Tibial artery (tissue), 4 donors: ENCODE results near the gene SOX15.
"Not testable (repeated sequence)": the region's sequence is repeated elsewhere in the genome, so short reads cannot be mapped to it uniquely, and the experiment has no call there.

ENCODE experiments used
- DNase-seq, 2 donors: peaks; one replicate each; pipeline ENCODE4 v3.0.0-alpha.2; 2019
- H3K27ac ChIP-seq, 2 donors: fragments of 200-600 bp; sonication (generic) in 1 of 2; 1 replicate in 1 of 2; 2 replicates in 1 of 2; pipeline ENCODE4 v1.5.1; 2018 to 2019; ENCODE audit warnings: mild to moderate bottlenecking in 1 of 2
- H3K27me3 ChIP-seq, 2 donors: fragments of 200-600 bp; sonication (generic) in 1 of 2; one replicate each; pipeline versions ENCODE4 v1.5.1 to v1.6.0; 2016 to 2019
- H3K36me3 ChIP-seq, 3 donors: fragments of 200-600 bp; sonication (generic) in 2 of 3; one replicate each; pipeline ENCODE4 v1.5.1; 2016 to 2019; ENCODE audit warnings: mild to moderate bottlenecking in 2 of 3
- H3K4me1 ChIP-seq, 4 donors: fragments of 200-600 bp; sonication (generic) in 2 of 4; 1 replicate in 3 of 4; 2 replicates in 1 of 4; pipeline ENCODE4 v1.5.1; 2016 to 2019
- H3K4me3 ChIP-seq, 2 donors: fragments of 200-600 bp; sonication (generic) in 1 of 2; 1 replicate in 1 of 2; 2 replicates in 1 of 2; pipeline ENCODE4 v1.5.1; 2018 to 2019; ENCODE audit warnings: mild to moderate bottlenecking in 2 of 2
- H3K9me3 ChIP-seq, 3 donors: fragments of 200-600 bp; sonication (generic) in 1 of 3; one replicate each; pipeline ENCODE4 v1.5.1; 2016 to 2019
- intact Hi-C: fragments of 100-400 bp; cut with DNase I; formaldehyde crosslinking; loops from one replicate; pipeline ENCODE4 v1.15.0; 2023; ENCODE audit warnings: low total_unique reads
- TF ChIP-seq, protein P1 (sequence below), 2 experiments: fragments of 200-600 bp in 1 of 2; fragments of 450-650 bp in 1 of 2; IDR thresholded peaks; one replicate each; pipeline ENCODE4 v1.5.1; 2017 to 2019; ENCODE audit warnings: antibody characterized with exemption in 2 of 2, mild to moderate bottlenecking in 1 of 2, moderate library complexity in 1 of 2

SOX15 gene

GRCh38 chr17:7626307-7626706 lies 36.4 kb upstream of the SOX15 start:
- Histone ChIP-seq H3K9me3 (no peaks in the 10 kb centered on the region), H3K4me3 (no peak overlapping the region), H3K4me1 (peaks cover 0 to 18% (median 9%) of the 10 kb centered on the region in 4 donors), H3K27ac (peak overlapping the region in 1 of 2 donors; percentile 92), H3K36me3 (peaks cover 0 to 5% (median 3%) of the 10 kb centered on the region in 3 donors), H3K27me3 (no peaks in the 10 kb centered on the region)
- DNase-seq = peak; percentile 37 to 69
- intact Hi-C loops = loop anchor here (5.0 to 10.0 kb wide), 2 partner anchors 61 to 62 kb away; partner anchors contain the start of genes SENP3, TP53 and WRAP53
- TF ChIP-seq, protein P1, sequence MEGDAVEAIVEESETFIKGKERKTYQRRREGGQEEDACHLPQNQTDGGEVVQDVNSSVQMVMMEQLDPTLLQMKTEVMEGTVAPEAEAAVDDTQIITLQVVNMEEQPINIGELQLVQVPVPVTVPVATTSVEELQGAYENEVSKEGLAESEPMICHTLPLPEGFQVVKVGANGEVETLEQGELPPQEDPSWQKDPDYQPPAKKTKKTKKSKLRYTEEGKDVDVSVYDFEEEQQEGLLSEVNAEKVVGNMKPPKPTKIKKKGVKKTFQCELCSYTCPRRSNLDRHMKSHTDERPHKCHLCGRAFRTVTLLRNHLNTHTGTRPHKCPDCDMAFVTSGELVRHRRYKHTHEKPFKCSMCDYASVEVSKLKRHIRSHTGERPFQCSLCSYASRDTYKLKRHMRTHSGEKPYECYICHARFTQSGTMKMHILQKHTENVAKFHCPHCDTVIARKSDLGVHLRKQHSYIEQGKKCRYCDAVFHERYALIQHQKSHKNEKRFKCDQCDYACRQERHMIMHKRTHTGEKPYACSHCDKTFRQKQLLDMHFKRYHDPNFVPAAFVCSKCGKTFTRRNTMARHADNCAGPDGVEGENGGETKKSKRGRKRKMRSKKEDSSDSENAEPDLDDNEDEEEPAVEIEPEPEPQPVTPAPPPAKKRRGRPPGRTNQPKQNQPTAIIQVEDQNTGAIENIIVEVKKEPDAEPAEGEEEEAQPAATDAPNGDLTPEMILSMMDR (IDR thresholded peaks at IDR 0.05) = no peak

GRCh38 chr17:7625749-7626148 lies 35.9 kb upstream of the SOX15 start:
- H3K27ac ChIP-seq, H3K9me3 ChIP-seq, H3K27me3 ChIP-seq, DNase-seq, H3K36me3 ChIP-seq, H3K4me3 ChIP-seq: not testable (repeated sequence)
- intact Hi-C loops = loop anchor here (5.0 to 10.0 kb wide), 2 partner anchors 61 to 62 kb away; partner anchors contain the start of genes SENP3, TP53 and WRAP53
- peaks cover 0 to 18% (median 9%) of the 10 kb centered on the region in 4 donors for H3K4me1 ChIP-seq

DNA sequence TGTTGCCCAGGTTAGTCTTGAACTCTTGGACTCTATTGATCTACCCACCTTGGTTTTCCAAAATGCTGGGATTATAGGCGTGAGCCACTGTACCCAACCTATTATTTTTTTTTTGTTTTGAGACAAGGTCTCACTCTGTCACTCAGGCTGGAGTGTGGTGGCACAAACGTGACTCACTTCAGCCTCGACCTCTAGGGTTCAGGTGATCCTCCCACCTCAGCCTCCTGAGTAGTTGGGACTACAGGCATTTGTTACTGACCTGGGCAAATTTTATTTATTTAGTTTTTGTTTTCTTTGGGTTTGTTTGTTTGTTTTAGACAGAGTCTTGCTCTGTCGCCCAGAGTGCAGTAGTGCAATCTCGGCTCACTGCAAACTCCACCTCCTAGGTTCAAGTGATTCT lies 33.8 kb upstream of the SOX15 start:
- Histone ChIP-seq H3K4me1 (peaks cover 0 to 18% (median 9%) of the 10 kb centered on the region in 4 donors), H3K4me3 (no peak overlapping the region), H3K27ac (no peak overlapping the region), H3K9me3 (no peaks in the 10 kb centered on the region), H3K36me3 (peaks cover 0 to 5% (median 3%) of the 10 kb centered on the region in 3 donors), H3K27me3 (no peaks in the 10 kb centered on the region)
- intact Hi-C loops = loop anchor here (10.0 kb wide), 1 partner anchor 59 kb away; the partner anchor contains the start of gene SENP3
- TF ChIP-seq, protein P1 (IDR thresholded peaks at IDR 0.05) = no peak
- no peak for DNase-seq

GRCh38 chr17:7620835-7621234 lies 30.9 kb upstream of the SOX15 start:
- intact Hi-C loops = loop anchor here (10.0 kb wide), 1 partner anchor 56 kb away; the partner anchor contains the start of gene SENP3
- H3K36me3 ChIP-seq = peaks cover 0 to 2% (median under 1%) of the 10 kb centered on the region in 3 donors
- no peaks in the 10 kb centered on the region for H3K27me3 ChIP-seq
- TF ChIP-seq, protein P1 (IDR thresholded peaks at IDR 0.05) = no peak
- no peak overlapping the region for H3K27ac ChIP-seq
- H3K9me3 ChIP-seq = no peaks in the 10 kb centered on the region
- no peak for DNase-seq
- H3K4me1 ChIP-seq = no peaks in the 10 kb centered on the region
- no peak overlapping the region for H3K4me3 ChIP-seq

- no peak overlapping the region for H3K4me3 ChIP-seq
- no peaks in the 10 kb centered on the region for H3K9me3 ChIP-seq
- TF ChIP-seq, protein P1 (IDR thresholded peaks at IDR 0.05) = no peak
- peaks cover 0 to 9% (median 4%) of the 10 kb centered on the region in 4 donors for H3K4me1 ChIP-seq
- no peak overlapping the region for H3K27ac ChIP-seq
- intact Hi-C loops = no loop called here
- DNase-seq = no peak
- no peaks in the 10 kb centered on the region for H3K36me3 ChIP-seq
- H3K27me3 ChIP-seq = no peaks in the 10 kb centered on the region
Observed at GRCh38 chr17:7618608-7619007, 28.7 kb upstream of the SOX15 start.

DNA sequence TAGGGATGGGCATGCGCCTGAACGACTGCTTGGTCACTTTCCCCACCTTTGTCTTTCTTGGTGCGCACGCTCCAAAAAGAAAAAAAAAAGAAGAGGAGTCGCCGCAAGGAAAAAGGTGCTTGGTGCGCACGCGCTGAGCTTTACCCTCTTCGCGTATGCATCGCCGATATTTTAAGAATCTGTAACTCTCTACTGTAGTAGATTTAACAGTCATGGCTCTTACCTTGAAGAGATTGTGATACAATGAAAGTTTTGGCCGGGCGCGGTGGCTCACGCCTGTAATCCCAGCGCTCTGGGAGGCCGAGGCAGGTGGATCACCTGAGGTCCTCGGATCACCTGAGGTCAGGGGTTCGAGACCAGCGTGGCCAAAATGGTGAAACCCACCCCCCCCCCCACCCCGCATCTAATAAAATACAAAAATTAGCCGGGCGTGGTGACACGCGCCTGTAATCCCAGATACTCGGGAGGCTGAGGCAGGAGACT lies 25.4 kb upstream of the SOX15 start:
- TF ChIP-seq, protein P1 (IDR thresholded peaks at IDR 0.05) = no peak
- intact Hi-C loops = no loop called here

More for the DNA sequence above, 25.4 kb upstream of the SOX15 start:
- peak overlapping the region; percentile 83 to 87 for H3K27ac ChIP-seq
- H3K4me1 ChIP-seq = peaks cover 0 to 40% (median 27%) of the 10 kb centered on the region in 4 donors
- no peaks in the 10 kb centered on the region for H3K9me3 ChIP-seq
- no peak for DNase-seq
- H3K27me3 ChIP-seq = no peaks in the 10 kb centered on the region
- peak overlapping the region; percentile 59 to 82 for H3K4me3 ChIP-seq
- peaks cover 0 to 9% (median 0%) of the 10 kb centered on the region in 3 donors for H3K36me3 ChIP-seq
